Spleen (tissue), 11 donors: ENCODE results near the gene JAML. TPM values are rescaled to one million over a fixed set of nuclear protein-coding genes. Genes with fewer than 3 reads are reported as not detected.
A peak's percentile ranks its signal among the peaks of the same experiment; 100 is the strongest.

ENCODE experiments used
- DNase-seq: peaks from one replicate; pipeline ENCODE4 v3.0.0-alpha.2; 2020
- H3K27ac ChIP-seq, 8 donors: fragments of 200-600 bp; sonication (generic) in 7 of 8; 1 replicate in 4 of 8; 2 replicates in 4 of 8; pipeline versions ENCODE4 v1.5.0 to v1.8.0; 2016 to 2021; ENCODE audit warnings: inconsistent platforms in 4 of 8, mild to moderate bottlenecking in 4 of 8, moderate library complexity in 1 of 8
- H3K27me3 ChIP-seq, 7 donors: fragments of 200-600 bp; sonication (generic) in 6 of 7; replicated peaks in 1 of 7; 1 replicate in 4 of 7; 2 replicates in 3 of 7; pipeline versions ENCODE4 v1.5.0 to v1.8.0; 2016 to 2021; ENCODE audit warnings: inconsistent platforms in 3 of 7, mild to moderate bottlenecking in 1 of 7
- H3K36me3 ChIP-seq, 6 donors: fragments of 200-600 bp; sonication (generic) in 5 of 6; 1 replicate in 4 of 6; 2 replicates in 2 of 6; pipeline versions ENCODE4 v1.5.0 to v1.8.0; 2016 to 2021; ENCODE audit warnings: inconsistent platforms in 2 of 6
- H3K4me1 ChIP-seq, 6 donors: fragments of 200-600 bp; sonication (generic) in 5 of 6; 1 replicate in 3 of 6; 2 replicates in 3 of 6; pipeline versions ENCODE4 v1.5.0 to v1.8.0; 2016 to 2021; ENCODE audit warnings: inconsistent platforms in 3 of 6
- H3K4me3 ChIP-seq, 8 donors: fragments of 200-600 bp; sonication (generic) in 7 of 8; 1 replicate in 4 of 8; 2 replicates in 4 of 8; pipeline versions ENCODE4 v1.5.0 to v1.8.0; 2016 to 2021; ENCODE audit warnings: inconsistent platforms in 4 of 8, mild to moderate bottlenecking in 4 of 8, moderate library complexity in 2 of 8
- H3K9me3 ChIP-seq, 8 donors: fragments of 200-600 bp; sonication (generic) in 7 of 8; 1 replicate in 4 of 8; 2 replicates in 4 of 8; pipeline versions ENCODE4 v1.5.0 to v1.8.0; 2016 to 2021; ENCODE audit warnings: inconsistent platforms in 4 of 8
- CTCF ChIP-seq, 11 experiments: fragments of 200-600 bp in 7 of 11; fragments of 450-650 bp in 4 of 11; sonication (generic) in 4 of 11; IDR thresholded peaks in 8 of 11; conservative IDR thresholded peaks in 3 of 11; 1 replicate in 7 of 11; 2 replicates in 4 of 11; pipeline versions ENCODE4 v1.4.0 to v1.8.0; 2016 to 2021; ENCODE audit warnings: antibody characterized with exemption in 11 of 11, inconsistent platforms in 4 of 11, mild to moderate bottlenecking in 1 of 11
- POLR2A ChIP-seq, 3 donors: fragments of 450-650 bp; IDR thresholded peaks; one replicate each; pipeline ENCODE4 v1.5.1; 2017; ENCODE audit warnings: antibody characterized with exemption in 3 of 3, mild to moderate bottlenecking in 1 of 3
- POLR2AphosphoS5 ChIP-seq, 3 donors: sonication (generic); formaldehyde crosslinking; IDR thresholded peaks; one replicate each; pipeline ENCODE4 v1.5.1; 2017; ENCODE audit warnings: antibody characterized with exemption in 3 of 3
- WGBS, 5 donors: extraction: QIAGEN DNeasy Blood & Tissue Kit in 3 of 5; methylation state at CpG; one replicate each; pipeline versions ENCODE4 v1.1.5 to v1.1.7; 2013 to 2018; 5-methylcytosine and 5-hydroxymethylcytosine counted together
- intact Hi-C: fragments of 100-400 bp; cut with DNase I; formaldehyde crosslinking; loops from one replicate; pipeline ENCODE4 v1.15.0; 2023; ENCODE audit warnings: low total_unique reads
- polyA plus RNA-seq, 3 donors: library from polyadenylated mRNA; stranded (reverse); fragments of 200-250 nt; gene quantifications; one replicate each; pipeline ENCODE4 v1.2.1, GENCODE V29; 2013
- total RNA-seq, 7 donors: library from RNA; depleted of rRNA in 3 of 7; stranded (reverse); fragments of >200 nt in 3 of 7; fragmentation: NEBNext Ultra II Directional in 4 of 7; extraction: Animal tissue kit (Norgen Biotek cat#: 25700) in 4 of 7; gene quantifications; one replicate each; pipeline versions ENCODE4 v1.1.0 to v1.2.1, GENCODE V29; 2016 to 2021
- donor health status: healthy with polysubstance abuse.
- donor health status: DM: no; HTN: no; CAD: no; lungs with moderate emphysema.
- donor health status: DM: no; HTN: no; CAD: no.
- donor health status: Bipolar disorder and iron deficiency.
- donor health status: healthy.
- donor health status: DM: no; HTN: no; CAD: no.
- donor health status: DM: yes; HTN: yes; CAD: no.

JAML gene
- total and polyA plus RNA-seq, 10 donors = 18.2 to 180 (median 89.3) TPM

- peaks cover 0 to 34% (median 0%) of the 10 kb centered on the region in 7 donors for H3K27me3 ChIP-seq
- TF ChIP-seq CTCF (IDR thresholded peaks at IDR 0.05 in 8 of 11, conservative IDR thresholded peaks at IDR 0.05 in 3 of 11) (no peak), POLR2A (IDR thresholded peaks at IDR 0.05) (no peak)
- H3K4me1 ChIP-seq = peaks cover 0 to 36% (median 21%) of the 10 kb centered on the region in 6 donors
- no peaks in the 10 kb centered on the region for H3K36me3 ChIP-seq
- intact Hi-C loops = no loop called here
- no peak for DNase-seq
- no peak overlapping the region for H3K4me3 ChIP-seq
- 72 to 85% (median 81%) methylated on average over 4 of the region's 4 CpGs for WGBS, 5 donors
- H3K27ac ChIP-seq = no peak overlapping the region
- no peaks in the 10 kb centered on the region for H3K9me3 ChIP-seq
Measured at GRCh38 chr11:118267486-118267885, 42.7 kb upstream of the JAML start.

GRCh38 chr11:118265954-118266353 lies 41.1 kb upstream of the JAML start:
- H3K27ac ChIP-seq = peak overlapping the region in 4 of 8 donors; percentile 3 to 40 (median 17)
- H3K27me3 ChIP-seq = peaks cover 0 to 45% (median 0%) of the 10 kb centered on the region in 7 donors
- no peaks in the 10 kb centered on the region for H3K9me3 ChIP-seq
- H3K36me3 ChIP-seq = no peaks in the 10 kb centered on the region
- no peak for DNase-seq
- H3K4me3 ChIP-seq = no peak overlapping the region
- 40 to 64% (median 50%) methylated on average over 1 of the region's 1 CpG for WGBS, 5 donors
- H3K4me1 ChIP-seq = peaks cover 0 to 40% (median 21%) of the 10 kb centered on the region in 6 donors
- intact Hi-C loops = no loop called here
- TF ChIP-seq POLR2AphosphoS5 (IDR thresholded peaks at IDR 0.05) (peak in 1 of 3 donors; percentile 25), CTCF (IDR thresholded peaks at IDR 0.05 in 8 of 11, conservative IDR thresholded peaks at IDR 0.05 in 3 of 11) (no peak)

GRCh38 chr11:118264569-118265465 lies 40.0 kb upstream of the JAML start:
- intact Hi-C loops = no loop called here
- peaks cover 0 to 40% (median 21%) of the 10 kb centered on the region in 6 donors for H3K4me1 ChIP-seq
- H3K36me3 ChIP-seq = no peaks in the 10 kb centered on the region
- H3K27ac ChIP-seq = peak overlapping the region in 5 of 8 donors; percentile 33 to 70 (median 48)
- peaks cover 0 to 45% (median 0%) of the 10 kb centered on the region in 7 donors for H3K27me3 ChIP-seq
- no peak for DNase-seq
- H3K4me3 ChIP-seq = peak overlapping the region in 6 of 8 donors; percentile 23 to 59 (median 30)
- no peaks in the 10 kb centered on the region for H3K9me3 ChIP-seq
- 79 to 87% (median 83%) methylated on average over 13 of the region's 13 CpGs for WGBS, 5 donors
- no peak for TF ChIP-seq CTCF (IDR thresholded peaks at IDR 0.05 in 8 of 11, conservative IDR thresholded peaks at IDR 0.05 in 3 of 11)
- TF ChIP-seq POLR2A (IDR thresholded peaks at IDR 0.05) = no peak
- no peak for TF ChIP-seq POLR2AphosphoS5 (IDR thresholded peaks at IDR 0.05)
